Skeletal muscle tissue (tissue), 4 donors: ENCODE results near the gene DDX19B. TPM values are rescaled to one million over a fixed set of nuclear protein-coding genes. Genes with fewer than 3 reads are reported as not detected.
"Not testable (repeated sequence)": the region's sequence is repeated elsewhere in the genome, so short reads cannot be mapped to it uniquely, and the experiment has no call there.

ENCODE experiments used
- H3K27ac ChIP-seq: one replicate; pipeline ENCODE4 v1.7.0; 2013; ENCODE audit warnings: mild to moderate bottlenecking, low read depth, low read length, inconsistent platforms
- H3K27me3 ChIP-seq, 3 donors: one replicate each; pipeline ENCODE4 v1.7.0; 2013; ENCODE audit warnings: low read length in 3 of 3; ENCODE audit not compliant: control insufficient read depth in 3 of 3, insufficient read depth in 3 of 3
- H3K36me3 ChIP-seq, 3 donors: one replicate each; pipeline ENCODE4 v1.7.0; 2013; ENCODE audit warnings: low read length in 3 of 3; ENCODE audit not compliant: control insufficient read depth in 3 of 3, insufficient read depth in 3 of 3
- H3K4me1 ChIP-seq, 3 donors: one replicate each; pipeline ENCODE4 v1.7.0; 2013; ENCODE audit warnings: low read length in 3 of 3, mild to moderate bottlenecking in 3 of 3; ENCODE audit not compliant: control insufficient read depth in 3 of 3, insufficient read depth in 3 of 3
- H3K4me3 ChIP-seq, 3 donors: one replicate each; pipeline ENCODE4 v1.7.0; 2013; ENCODE audit warnings: low read length in 3 of 3
- H3K9ac ChIP-seq, 3 donors: one replicate each; pipeline ENCODE4 v1.7.0; 2013; ENCODE audit warnings: low read length in 3 of 3, mild to moderate bottlenecking in 3 of 3, moderate library complexity in 2 of 3, low read depth in 1 of 3
- H3K9me3 ChIP-seq, 3 donors: one replicate each; pipeline ENCODE4 v1.7.0; 2013; ENCODE audit warnings: low read length in 3 of 3; ENCODE audit not compliant: control insufficient read depth in 3 of 3
- total RNA-seq: library from RNA; depleted of rRNA; stranded (reverse); fragments of >200 nt; gene quantifications from one replicate; pipeline ENCODE4 v1.2.3, GENCODE V29; 2014
- donor health status: Osteomylitis.

The DDX19B gene
- total RNA-seq, 1 donor from 2014 or later = 21.4 TPM

- H3K27ac ChIP-seq = peak overlapping the region; percentile 91
These were observed 46.9 kb downstream of the DDX19B start for GRCh38 chr16:70345840-70346239.

GRCh38 chr16:70348991-70349390 lies 50.0 kb downstream of the DDX19B start:
- H3K27me3 ChIP-seq = no peaks in the 10 kb centered on the region
- H3K9me3 ChIP-seq = no peaks in the 10 kb centered on the region
- H3K27ac ChIP-seq = no peak overlapping the region
- no peak overlapping the region for H3K9ac ChIP-seq
- peaks cover 17 to 36% (median 19%) of the 10 kb centered on the region in 3 donors for H3K4me1 ChIP-seq
- no peak overlapping the region for H3K4me3 ChIP-seq
- peaks cover 10 to 14% (median 10%) of the 10 kb centered on the region in 3 donors for H3K36me3 ChIP-seq

More at GRCh38 chr16:70345840-70346239, 46.9 kb downstream of the DDX19B start:
- H3K9ac ChIP-seq = peak overlapping the region; percentile 93 to 99 (median 94)
- peak overlapping the region; percentile 87 to 99 (median 95) for H3K4me3 ChIP-seq
- H3K36me3 ChIP-seq = peaks cover 2 to 7% (median 6%) of the 10 kb centered on the region in 3 donors
- H3K27me3 ChIP-seq = no peaks in the 10 kb centered on the region
- peaks cover 17 to 36% (median 19%) of the 10 kb centered on the region in 3 donors for H3K4me1 ChIP-seq
- H3K9me3 ChIP-seq = no peaks in the 10 kb centered on the region

GRCh38 chr16:70349783-70350182 lies 50.8 kb downstream of the DDX19B start:
- Histone ChIP-seq H3K9ac (no peak overlapping the region), H3K27me3 (no peaks in the 10 kb centered on the region), H3K36me3 (peaks cover 13 to 16% (median 14%) of the 10 kb centered on the region in 3 donors), H3K27ac (no peak overlapping the region), H3K4me3 (no peak overlapping the region), H3K9me3 (no peaks in the 10 kb centered on the region), H3K4me1 (peaks cover 17 to 36% (median 19%) of the 10 kb centered on the region in 3 donors)

GRCh38 chr16:70359552-70359951 lies 60.6 kb downstream of the DDX19B start:
- peaks cover 51 to 59% (median 58%) of the 10 kb centered on the region in 3 donors for H3K36me3 ChIP-seq
- no peak overlapping the region for H3K27ac ChIP-seq
- H3K27me3 ChIP-seq = no peaks in the 10 kb centered on the region
- peaks cover 0 to 3% (median 0%) of the 10 kb centered on the region in 3 donors for H3K4me1 ChIP-seq
- H3K9ac ChIP-seq = no peak overlapping the region
- H3K4me3 ChIP-seq = no peak overlapping the region
- no peaks in the 10 kb centered on the region for H3K9me3 ChIP-seq

GRCh38 chr16:70364399-70364798 lies 65.4 kb downstream of the DDX19B start:
- H3K9me3 ChIP-seq = no peaks in the 10 kb centered on the region
- H3K27me3 ChIP-seq = no peaks in the 10 kb centered on the region
- H3K4me3 ChIP-seq = no peak overlapping the region
- H3K9ac ChIP-seq = no peak overlapping the region
- H3K36me3 ChIP-seq = peaks cover 55 to 60% (median 58%) of the 10 kb centered on the region in 3 donors
- no peak overlapping the region for H3K27ac ChIP-seq
- H3K4me1 ChIP-seq = peaks cover 0 to 3% (median 0%) of the 10 kb centered on the region in 3 donors

GRCh38 chr16:70370145-70370544 lies 71.2 kb downstream of the DDX19B start:
- not testable (repeated sequence) for H3K9ac ChIP-seq, H3K4me1 ChIP-seq, H3K27ac ChIP-seq, H3K9me3 ChIP-seq, H3K27me3 ChIP-seq, H3K4me3 ChIP-seq
- peaks cover 36 to 48% (median 43%) of the 10 kb centered on the region in 3 donors for H3K36me3 ChIP-seq

- Histone ChIP-seq H3K4me1 (peaks cover 5 to 9% (median 8%) of the 10 kb centered on the region in 3 donors), H3K4me3 (no peak overlapping the region), H3K9me3 (no peaks in the 10 kb centered on the region), H3K36me3 (peaks cover 29 to 40% (median 37%) of the 10 kb centered on the region in 3 donors), H3K27me3 (no peaks in the 10 kb centered on the region), H3K27ac (no peak overlapping the region), H3K9ac (no peak overlapping the region)
These were observed 71.9 kb downstream of the DDX19B start for GRCh38 chr16:70370924-70371323.

- no peak overlapping the region for H3K27ac ChIP-seq
- no peaks in the 10 kb centered on the region for H3K27me3 ChIP-seq
- H3K36me3 ChIP-seq = peaks cover 19 to 30% (median 28%) of the 10 kb centered on the region in 3 donors
- H3K4me1 ChIP-seq = peaks cover 10 to 13% (median 10%) of the 10 kb centered on the region in 3 donors
- H3K4me3 ChIP-seq = no peak overlapping the region
- H3K9ac ChIP-seq = no peak overlapping the region
- no peaks in the 10 kb centered on the region for H3K9me3 ChIP-seq
These were observed 74.1 kb downstream of the DDX19B start for GRCh38 chr16:70372921-70373728.

- H3K4me3 ChIP-seq = no peak overlapping the region
- H3K9ac ChIP-seq = no peak overlapping the region
- H3K27me3 ChIP-seq = no peaks in the 10 kb centered on the region
- H3K36me3 ChIP-seq = peaks cover 16 to 27% (median 25%) of the 10 kb centered on the region in 3 donors
- H3K9me3 ChIP-seq = no peaks in the 10 kb centered on the region
- no peak overlapping the region for H3K27ac ChIP-seq
- peaks cover 10 to 16% (median 11%) of the 10 kb centered on the region in 3 donors for H3K4me1 ChIP-seq
These were observed 75.2 kb downstream of the DDX19B start for GRCh38 chr16:70374213-70374612.
